Stimulated activated CD4-positive, alpha-beta T cell treated with anti-CD3 and anti-CD28 coated beads, Interleukin-15, amount 100 ng/mL, for 48 hours (primary cell): ENCODE measurements around the gene C1orf21.
"Not testable (repeated sequence)": the region's sequence is repeated elsewhere in the genome, so short reads cannot be mapped to it uniquely, and the experiment has no call there.

Source experiments
- DNase-seq, 2 donors: peaks; one replicate each; pipeline ENCODE4 v3.0.0-alpha.2; 2020; ENCODE audit warnings: low read depth in 2 of 2

The C1orf21 gene

GRCh38 chr1:184386312-184387068 lies at the start of gene C1orf21:
TSS of gene C1orf21 (plus strand) at chr1:184387029. CDS start at chr1:184477510, 90,481 bp downstream.
- peak; percentile 38 to 68 for DNase-seq

GRCh38 chr1:184337865-184338264 lies 49.0 kb upstream of the C1orf21 start:
- DNase-seq, result not testable (repeated sequence)

- DNase-seq, result no peak
These were observed 45.8 kb upstream of the C1orf21 start for GRCh38 chr1:184340984-184341383.

- no peak for DNase-seq
These were observed 36.3 kb upstream of the C1orf21 start for GRCh38 chr1:184350573-184350972.

GRCh38 chr1:184351416-184351975 lies 35.3 kb upstream of the C1orf21 start:
- no peak for DNase-seq

- DNase-seq, result no peak
These were observed 34.1 kb upstream of the C1orf21 start for GRCh38 chr1:184352776-184353175.

GRCh38 chr1:184354719-184355118 lies 32.1 kb upstream of the C1orf21 start:
- no peak for DNase-seq

- no peak for DNase-seq
These were observed 29.9 kb upstream of the C1orf21 start for GRCh38 chr1:184356891-184357290.

GRCh38 chr1:184358256-184358655 lies 28.6 kb upstream of the C1orf21 start:
- DNase-seq, result no peak

GRCh38 chr1:184359909-184360308 lies 26.9 kb upstream of the C1orf21 start:
- DNase-seq, result no peak

- no peak for DNase-seq
These were observed 24.0 kb upstream of the C1orf21 start for GRCh38 chr1:184362876-184363275.

GRCh38 chr1:184365699-184366098 lies 21.1 kb upstream of the C1orf21 start:
- DNase-seq, result no peak

GRCh38 chr1:184366997-184367396 lies 19.8 kb upstream of the C1orf21 start:
- no peak for DNase-seq

- no peak for DNase-seq
These were observed 19.3 kb upstream of the C1orf21 start for GRCh38 chr1:184367427-184368038.

- no peak for DNase-seq
These were observed 18.5 kb upstream of the C1orf21 start for GRCh38 chr1:184368354-184368753.

GRCh38 chr1:184370850-184371249 lies 16.0 kb upstream of the C1orf21 start:
- DNase-seq, result no peak

GRCh38 chr1:184373155-184373554 lies 13.7 kb upstream of the C1orf21 start:
- DNase-seq, result no peak

- no peak for DNase-seq
These were observed 10.5 kb upstream of the C1orf21 start for GRCh38 chr1:184376369-184376768.

- DNase-seq, result no peak
These were observed 7.6 kb upstream of the C1orf21 start for GRCh38 chr1:184379111-184379752.

GRCh38 chr1:184380468-184380867 lies 6.4 kb upstream of the C1orf21 start:
- no peak for DNase-seq

- DNase-seq, result no peak
These were observed 3.0 kb upstream of the C1orf21 start for GRCh38 chr1:184383772-184384323.

GRCh38 chr1:184385865-184386311 lies 941 bp upstream of the C1orf21 start:
- DNase-seq, result no peak
